NCI-H1092 (cell line): ENCODE data around the gene SH2D5.
A peak's percentile ranks its signal among the peaks of the same experiment; 100 is the strongest.

ENCODE experiments used
- DNase-seq: peaks from one replicate; lab custom pipeline; 2025; lab: John Stamatoyannopoulos, UW

SH2D5 gene

DNA sequence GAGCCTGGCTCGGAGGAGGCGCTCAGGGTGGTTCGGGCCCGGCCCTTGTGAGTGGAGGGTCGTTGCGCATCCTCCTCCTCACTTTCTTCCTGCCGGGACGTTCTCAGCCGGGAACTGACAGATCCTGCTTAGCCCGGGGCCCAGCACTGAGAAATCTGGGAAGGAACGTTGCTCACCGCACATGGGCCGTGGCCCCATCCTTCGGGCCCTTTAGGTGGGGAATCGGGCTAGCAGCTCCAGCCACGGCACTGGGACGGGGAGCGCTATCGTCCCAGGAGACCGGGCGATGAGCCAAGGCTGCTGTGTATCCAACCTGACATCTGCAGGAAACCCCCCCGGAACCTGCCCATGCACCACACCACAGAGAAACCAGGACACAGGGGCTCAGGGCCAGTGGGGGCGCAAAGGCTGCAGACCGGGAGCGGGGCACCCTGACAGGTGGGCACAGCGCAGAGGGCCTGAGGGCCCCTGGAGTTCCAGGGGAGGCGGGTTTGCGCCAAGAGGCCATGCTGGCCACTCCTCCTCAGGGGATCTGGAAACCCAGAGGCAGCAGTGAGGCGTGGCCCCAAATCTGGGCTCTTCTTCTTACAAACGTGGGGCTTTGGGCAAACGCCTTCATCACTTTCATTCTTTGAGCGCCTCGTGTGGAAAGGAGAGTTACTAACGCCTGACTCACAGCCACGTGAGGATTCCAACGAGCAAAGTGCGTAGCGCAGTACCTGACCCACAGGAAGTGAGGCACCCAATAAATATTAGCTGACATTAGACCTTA, at the start of gene SH2D5:
Gene SH2D5, minus strand, starts transcription at position 116 of the 772 bp plus-strand sequence. CDS start 4,659 bp downstream, outside the sequence.
- DNase-seq: peak; percentile 65

DNA sequence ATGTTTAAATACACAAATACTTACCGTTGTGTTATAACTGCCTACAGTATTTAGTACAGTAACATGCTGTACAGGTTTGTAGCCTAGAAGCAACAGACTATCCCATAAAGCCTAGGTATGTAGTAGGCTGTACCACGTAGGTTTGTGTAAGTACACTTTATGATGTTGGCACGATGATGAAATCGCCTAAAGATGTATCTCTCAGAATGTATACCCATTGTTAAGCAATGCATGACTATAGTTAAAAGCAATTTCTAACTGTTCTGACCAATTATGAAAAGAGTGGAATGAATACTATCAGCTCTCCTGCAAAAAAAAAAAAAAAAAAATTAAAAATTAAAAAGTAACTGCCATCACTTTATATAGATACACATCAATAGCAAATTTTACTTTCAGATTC, 43.2 kb upstream of the SH2D5 start:
- DNase-seq: no peak

DNA sequence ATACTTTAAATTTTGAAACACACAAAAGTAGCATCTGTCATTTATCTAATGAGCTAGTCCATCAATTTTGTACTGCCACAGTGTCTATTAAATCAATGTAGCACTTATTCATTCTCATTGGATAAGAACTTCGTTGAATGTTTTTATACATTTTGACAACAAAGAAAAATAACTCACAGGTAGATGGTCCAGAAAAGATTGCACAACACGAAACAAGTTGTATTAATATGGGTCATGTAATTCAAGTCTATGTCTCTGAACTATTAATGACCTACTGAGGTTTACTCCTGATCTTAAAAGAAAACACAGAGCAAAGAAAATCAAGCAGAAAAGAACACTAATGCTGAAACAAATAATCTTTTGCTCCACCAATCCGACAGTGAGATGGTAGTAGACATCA, 39.3 kb upstream of the SH2D5 start:
- no peak for DNase-seq

DNA sequence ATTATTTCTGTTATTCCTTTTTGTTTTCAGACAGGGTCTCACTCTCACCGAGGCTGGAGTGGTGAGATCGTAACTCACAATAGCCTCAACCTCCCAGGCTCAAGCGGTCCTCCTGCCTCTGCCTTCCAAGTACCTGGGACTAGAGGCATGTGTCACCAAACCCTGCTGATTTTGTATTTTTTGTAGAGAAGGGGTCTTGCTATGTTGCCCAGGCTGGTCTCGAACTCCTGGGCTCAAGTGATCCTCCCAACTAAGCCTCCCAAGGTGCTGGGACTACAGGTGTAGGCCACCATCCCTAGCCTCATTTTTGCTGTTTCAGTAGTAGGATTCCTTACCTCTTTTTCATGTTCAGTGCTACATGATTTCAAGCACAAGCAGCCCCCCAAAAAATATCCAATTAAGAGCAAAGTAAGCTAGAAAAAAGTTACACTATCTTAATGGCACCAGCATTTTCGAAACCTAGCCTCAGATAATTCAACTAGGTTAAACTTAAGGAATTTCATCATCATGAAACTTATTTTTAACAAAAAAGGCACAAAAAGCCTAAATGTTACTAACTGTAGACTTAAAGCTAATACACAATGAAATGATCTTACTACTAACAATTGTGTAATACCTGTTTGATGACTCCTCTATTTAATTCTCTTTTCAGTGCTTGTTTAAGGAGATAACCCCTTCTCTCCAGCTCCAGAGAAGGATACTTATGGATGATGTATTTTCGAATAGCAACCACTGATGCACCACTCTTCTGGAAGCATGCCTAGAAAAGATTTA, 38.0 kb upstream of the SH2D5 start:
- no peak for DNase-seq

DNA sequence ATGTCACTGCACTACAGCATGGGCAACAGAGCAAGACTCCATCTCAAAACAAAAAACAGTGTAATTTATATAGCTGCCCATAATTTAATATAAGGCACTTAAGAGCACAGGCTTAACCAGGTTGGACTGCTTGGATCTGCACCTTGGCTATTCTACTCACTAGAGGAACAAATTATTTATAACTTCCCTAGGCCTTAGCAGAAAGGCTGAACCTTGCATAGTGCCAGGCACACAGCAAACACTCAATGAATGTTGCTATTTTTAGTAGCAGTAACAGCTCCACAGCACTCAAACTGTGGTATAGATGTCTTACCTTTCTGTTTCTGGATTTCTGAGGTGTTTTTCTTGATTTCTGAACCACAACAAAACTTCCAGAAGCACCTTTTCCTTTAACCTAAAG, 34.8 kb upstream of the SH2D5 start:
- no peak for DNase-seq

DNA sequence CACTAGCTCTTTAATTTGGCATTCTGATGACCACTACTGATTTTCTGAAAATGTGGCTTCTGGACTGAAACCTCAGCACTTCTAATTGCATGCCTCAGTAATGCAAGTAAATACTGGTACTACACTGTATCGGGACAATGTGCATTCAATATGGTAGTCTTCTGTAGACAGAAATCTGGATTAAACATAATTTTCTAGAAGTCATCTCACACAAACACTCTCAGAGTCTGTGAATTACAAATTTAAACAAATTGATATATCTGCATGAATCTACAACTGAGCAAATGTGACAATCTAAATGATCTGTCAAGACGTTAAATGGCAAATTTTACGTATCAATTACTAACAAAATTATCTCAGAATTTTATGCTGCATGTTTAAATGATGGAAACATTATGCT, 30.9 kb upstream of the SH2D5 start:
- DNase-seq: no peak

DNA sequence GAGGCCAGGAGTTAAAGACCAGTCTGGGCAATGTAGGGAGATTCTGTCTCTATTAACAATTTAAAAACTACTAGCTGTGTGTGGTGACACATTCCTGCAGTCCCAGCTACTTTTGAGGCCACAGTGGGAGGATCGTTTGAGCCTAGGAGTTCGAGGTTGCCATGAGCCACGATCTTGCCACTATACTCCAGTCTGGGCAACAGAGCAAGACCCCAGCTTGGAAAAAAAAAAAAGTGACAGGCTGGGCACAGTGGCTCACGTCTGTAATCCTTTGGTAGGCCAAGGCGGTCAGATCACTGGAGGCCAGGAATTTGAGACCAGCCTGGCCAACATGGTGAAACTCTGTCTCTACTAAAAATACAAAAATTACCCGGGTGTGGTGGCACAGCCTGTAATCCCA, 27.8 kb upstream of the SH2D5 start:
- no peak for DNase-seq

DNA sequence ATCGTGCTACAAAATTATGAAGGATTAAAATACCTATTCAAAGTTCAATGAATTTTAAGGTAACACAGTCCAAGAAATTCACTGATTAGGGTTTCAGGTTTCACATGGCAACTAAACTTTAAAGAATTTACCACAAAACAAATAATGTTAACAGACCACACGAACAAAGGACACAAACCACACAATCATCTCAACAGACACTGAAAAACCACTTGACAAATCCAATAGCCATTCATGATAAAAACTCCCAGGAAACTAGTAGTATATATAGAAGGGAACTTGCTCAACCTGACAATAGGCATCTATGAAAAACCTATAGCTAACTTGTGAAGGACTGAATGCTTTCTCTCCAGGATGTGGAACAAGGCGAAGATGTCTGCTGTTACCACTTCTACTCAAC, 21.1 kb upstream of the SH2D5 start:
- no peak for DNase-seq

DNA sequence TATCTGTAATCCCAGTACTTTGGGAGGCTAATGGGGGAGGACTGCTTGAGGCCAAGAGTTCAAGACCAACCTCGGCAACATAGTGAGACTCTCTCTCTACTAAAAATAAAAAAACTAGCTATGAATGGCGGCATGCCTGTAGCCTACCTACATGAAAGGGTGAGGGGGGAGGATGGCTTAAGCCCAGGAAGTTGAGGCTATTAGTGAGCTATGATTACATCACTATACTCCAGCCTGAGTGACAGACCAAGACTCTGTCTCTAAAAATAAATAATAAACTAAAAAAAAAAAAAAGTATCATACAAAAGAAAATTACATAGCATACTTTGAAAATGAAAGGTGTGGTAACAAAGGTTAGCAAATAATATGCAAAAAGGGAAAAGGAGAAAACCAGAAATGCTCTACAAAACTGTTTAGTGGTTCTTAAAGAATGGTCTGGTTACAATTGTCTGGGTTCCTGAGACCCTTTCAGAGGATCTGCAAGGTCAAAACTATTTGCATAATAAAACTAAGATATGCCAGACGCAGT, 19.0 kb upstream of the SH2D5 start:
- no peak for DNase-seq

DNA sequence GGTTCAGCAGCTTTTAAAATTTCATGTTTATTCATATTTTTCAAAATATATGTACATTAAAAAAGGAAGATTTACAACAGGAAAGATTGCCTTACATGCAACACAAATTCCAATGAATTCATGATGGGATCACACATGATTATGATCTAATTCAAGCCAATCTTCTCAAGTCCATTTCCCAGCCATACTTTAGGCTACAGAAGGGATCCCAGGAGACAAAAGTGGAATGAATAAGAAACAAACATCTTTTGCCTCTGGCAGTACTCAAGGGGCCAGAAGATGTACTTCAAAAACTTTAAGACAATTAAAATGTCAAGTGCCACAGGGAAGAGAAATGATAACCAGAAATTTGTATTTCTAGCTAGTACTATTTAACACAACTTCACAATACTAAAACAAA, 10.2 kb upstream of the SH2D5 start:
- no peak for DNase-seq

DNA sequence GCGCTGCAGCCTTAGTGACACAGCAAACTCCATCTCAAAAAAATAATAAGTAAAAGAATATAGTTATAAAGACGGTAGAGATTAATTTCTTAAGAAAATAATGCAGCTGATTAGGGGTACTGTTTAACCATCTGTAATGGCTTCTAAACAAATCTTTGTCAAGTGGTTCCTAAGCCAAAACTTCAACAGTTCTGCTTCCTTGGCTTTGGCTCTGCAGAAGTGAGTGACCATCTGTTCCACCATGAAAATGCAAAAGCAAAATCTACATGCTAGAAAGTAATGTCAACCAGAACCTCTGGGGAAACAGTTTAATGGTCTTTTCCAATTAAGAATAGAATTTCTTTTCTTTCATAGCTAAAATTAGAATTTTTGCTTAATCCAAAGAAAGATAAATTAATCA, 8.3 kb upstream of the SH2D5 start:
- no peak for DNase-seq

DNA sequence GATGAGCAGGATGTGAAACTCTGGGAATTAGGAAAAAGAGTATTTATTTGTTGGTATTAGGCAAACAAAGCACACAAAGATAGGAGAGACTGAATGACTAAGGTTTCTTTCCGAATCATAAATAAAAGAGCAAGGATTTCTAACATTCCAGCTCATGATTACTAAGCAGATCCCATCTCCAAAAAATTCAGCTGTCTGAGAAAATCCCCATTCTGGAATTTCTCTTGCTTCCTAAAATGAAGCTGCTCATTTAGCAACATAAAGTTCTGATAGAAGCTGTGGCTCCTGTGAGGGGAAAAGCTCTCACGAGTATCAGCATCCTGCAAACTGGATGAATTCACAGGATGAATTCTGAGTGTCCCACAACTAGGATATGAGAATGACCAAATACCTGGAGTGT, 6.7 kb upstream of the SH2D5 start:
- no peak for DNase-seq

DNA sequence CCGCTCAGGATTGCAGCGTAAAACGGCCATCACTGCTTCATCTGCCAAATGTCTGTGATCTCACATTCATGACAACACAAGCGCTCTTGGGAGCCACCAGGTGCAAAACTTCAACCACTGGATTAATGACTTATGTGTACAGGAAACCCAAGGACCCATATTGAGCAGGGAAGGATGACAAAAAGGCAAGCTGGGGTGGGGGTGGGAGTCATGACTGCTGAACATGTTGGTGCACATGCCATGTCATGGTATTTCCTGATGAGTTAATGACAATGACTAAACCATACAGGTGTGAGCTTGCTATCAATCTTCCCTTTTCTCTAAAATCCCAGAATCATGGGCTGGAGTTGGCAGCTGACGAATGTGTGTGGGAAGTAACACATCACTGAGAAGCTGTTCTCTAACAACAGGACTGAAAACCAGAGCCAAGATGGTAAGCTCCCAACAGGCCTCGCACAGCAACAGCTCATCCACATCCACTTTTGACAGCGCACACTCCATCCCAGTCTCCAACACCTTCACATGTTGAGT, 3.1 kb upstream of the SH2D5 start:
- no peak for DNase-seq

DNA sequence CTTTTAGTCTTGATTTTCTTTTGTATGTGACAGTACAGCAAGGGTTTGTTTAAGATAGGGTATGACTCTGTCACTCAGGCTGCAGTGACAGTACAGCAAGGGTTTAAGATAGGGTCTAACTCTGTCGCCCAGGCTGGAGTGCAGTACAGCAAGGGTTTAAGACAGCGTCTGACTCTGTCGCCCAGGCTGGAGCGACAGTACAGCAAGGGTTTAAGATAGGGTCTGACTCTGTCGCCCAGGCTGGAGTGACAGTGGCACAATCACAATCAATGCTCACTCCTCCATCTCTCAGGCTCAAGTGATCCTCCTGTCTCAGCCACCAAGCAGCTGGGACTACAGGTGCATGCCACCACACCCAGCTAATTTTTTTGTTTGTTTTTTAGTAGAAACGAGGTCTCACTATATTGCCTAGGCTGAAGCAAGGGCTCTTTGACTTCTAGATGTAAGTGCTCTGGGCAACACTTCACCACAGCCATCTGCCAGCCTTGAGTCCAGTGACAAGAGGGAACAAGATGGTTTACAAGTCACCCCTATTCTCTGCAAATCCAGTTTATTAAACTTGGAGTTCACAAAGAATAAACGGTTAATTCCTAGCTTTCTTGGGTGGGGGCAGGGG, 965 bp upstream of the SH2D5 start:
- no peak for DNase-seq

DNA sequence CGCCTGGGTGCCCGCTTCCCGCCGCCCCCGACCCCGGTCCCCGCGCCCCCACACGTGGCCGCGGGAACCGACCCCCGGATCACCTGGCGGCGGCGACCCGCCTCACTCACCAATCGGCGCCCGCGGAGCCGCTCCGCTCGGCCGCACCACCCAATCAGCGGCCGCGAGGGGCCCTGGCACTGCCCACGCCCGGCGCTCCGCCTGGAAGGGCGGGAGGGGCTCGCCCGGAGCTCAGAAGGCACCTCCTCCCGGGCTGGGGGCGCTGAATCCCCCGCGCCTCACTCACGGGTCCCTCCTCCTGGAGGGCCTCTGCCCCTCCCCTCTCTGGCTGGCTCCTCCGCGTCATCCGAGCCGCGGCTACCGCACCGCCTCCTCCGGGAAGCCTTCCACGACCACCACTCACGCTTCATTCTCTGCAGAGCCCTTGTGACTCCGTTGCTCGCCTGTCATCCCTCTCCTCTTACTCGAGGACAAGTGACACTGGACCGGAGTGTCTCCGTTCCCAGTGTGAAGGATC, 374 bp downstream of the SH2D5 start:
- DNase-seq: peak; percentile 84

DNA sequence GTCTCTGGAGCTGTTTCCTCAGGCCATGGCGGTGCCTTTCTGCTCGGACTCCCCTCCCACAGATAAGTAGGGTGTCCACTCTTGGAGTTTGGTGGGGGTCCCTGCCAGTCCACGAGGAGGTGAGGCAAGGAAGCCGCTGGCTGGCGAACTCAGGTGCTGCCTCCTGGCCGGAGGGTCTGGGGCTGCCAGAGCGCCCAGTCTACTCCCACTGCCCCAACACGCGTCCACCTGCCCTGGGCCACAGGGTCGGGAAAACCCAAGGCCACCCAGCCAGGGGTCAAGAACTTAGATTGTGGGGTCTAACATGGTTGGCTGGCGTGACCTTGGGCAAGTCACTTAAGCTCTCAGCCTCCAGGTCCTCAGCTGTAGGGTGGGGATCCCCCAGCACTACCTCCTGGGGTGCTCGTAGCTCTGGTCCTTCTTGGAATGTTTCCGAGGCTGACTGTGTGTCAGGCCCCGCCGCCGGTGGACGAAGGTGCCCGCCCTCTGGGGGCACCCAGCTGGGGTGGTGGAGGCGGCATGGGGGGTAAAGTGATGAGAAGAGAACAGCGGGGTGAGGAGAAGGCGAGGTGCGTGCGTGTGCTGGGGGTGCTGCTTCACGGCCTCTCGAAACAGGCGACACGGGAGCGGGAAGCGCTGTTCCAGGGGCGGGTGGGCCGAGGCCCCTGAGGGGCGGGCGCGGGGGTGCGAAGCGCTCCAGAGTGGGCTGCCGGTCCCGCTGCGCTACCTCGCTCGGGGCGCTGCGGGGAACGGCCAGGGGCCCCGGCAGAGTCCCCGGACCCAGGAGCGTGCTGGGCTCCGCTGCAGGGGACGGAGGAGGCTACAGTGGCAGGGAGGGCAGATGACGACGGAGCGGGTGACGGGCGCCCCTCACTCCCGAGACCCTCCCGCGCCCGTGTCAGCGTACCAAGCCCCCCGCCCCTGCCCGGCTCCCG, 1.2 kb downstream of the SH2D5 start:
- DNase-seq: no peak

DNA sequence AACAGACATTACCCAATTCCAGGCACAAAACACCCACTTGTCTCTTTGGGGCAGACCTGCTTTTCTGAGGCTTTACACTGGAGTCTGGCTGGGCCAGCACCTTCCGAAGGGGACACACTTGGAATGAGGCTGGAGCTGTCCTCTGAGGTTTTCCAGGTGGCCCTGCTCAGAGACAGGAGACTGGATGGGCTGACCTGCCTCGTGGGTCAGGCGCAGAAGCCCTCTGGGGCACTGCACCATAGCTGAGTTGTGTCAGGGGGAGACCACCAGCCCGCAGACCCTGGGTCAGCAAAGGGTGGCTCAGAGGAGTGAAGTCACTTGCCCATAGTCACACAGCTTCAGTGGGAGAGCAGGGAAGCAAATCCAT, 1.8 kb downstream of the SH2D5 start:
- DNase-seq: no peak

DNA sequence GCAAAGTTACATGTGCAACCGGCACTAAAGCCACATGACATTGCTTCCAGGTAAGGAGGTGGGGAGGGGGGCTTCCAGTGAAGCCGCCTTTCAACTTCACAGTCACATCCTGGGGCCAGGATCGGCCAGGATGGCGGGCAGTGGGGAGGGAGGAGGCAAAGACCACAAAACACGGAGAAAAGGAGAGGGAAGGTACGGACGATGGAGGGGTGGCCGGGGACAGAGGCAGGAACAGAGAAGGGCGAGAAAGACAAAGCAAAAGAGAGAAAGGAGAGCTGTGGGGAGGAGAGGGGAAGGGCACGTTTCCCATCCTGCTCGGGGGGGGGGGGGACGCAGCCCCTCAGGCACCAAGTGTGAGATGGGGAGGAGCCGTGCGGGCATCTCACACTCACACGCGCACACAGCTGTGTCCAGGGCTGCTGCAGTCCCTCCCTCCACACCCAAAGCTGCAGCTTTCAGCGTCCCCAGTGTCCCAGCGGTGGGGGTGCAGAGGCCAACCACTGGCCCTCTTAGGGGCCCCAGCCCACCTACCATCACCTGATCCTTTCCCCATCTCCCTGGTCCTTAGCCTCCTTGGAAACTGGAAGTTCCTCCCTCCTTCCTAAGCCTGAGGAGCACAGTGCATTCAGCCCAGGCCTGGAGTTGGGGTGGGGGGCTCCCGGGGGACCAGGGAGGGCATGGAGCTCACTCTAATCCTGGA, 2.4 kb downstream of the SH2D5 start:
- DNase-seq: no peak

DNA sequence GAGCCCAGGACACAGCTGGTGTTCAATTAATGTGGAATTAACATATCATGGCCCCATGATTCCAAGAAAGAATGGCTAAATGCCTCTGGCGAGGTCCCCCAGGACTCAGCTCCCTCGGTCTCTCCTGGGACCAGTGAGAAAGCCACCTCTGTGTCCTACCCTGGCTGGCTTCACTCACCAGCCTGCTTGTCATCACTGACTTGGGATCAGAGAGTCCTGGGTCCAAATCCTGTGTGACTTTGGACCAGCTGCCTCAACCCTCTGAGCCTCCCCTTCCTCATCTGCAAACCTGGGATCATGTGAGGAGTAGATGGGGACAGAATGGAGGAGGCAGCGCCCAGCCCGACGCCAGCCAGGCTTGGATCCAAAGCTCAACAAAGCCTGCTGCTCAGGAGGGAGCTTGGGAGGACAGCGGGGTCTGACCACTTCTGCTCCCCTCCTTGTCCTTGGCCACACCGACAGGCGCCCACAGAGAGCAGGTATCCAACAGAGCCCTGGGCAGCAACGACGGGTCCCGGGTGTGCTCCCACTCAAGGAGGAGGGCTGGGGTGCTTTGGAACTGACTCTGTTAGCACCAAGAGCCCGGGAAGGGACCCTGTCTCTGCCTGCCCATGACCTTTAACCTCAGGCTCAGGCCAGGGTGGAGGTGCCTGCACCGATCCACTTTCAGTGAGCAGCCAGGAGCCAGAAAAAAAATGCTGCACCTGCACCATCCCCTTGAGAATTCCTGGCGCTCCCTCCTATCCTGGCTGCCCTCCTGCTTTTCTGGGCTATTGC, 3.2 kb downstream of the SH2D5 start:
- no peak for DNase-seq
